ENCODE measurements around the gene GJD2.

The GJD2 gene

DNA sequence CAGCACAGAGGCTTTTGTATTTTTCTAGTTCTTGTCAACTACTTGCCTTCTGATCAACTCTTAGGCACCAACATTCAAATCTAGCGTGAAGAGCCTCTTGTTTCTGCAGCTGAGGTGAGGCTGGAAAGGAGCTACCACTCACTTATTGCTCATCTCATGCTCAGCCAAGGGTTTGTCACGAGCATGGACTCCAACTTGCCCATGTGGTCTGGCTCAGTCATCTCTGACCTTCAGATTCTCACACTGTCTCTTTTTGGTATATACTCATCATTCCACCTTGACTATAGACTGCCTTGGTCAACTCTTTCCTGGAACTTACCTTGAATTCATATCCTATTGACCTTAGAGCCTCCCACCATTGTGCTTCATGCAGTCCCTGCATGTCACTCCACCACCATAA, 5.2 kb upstream of the GJD2 start:
- TF ChIP-seq, protein P1, sequence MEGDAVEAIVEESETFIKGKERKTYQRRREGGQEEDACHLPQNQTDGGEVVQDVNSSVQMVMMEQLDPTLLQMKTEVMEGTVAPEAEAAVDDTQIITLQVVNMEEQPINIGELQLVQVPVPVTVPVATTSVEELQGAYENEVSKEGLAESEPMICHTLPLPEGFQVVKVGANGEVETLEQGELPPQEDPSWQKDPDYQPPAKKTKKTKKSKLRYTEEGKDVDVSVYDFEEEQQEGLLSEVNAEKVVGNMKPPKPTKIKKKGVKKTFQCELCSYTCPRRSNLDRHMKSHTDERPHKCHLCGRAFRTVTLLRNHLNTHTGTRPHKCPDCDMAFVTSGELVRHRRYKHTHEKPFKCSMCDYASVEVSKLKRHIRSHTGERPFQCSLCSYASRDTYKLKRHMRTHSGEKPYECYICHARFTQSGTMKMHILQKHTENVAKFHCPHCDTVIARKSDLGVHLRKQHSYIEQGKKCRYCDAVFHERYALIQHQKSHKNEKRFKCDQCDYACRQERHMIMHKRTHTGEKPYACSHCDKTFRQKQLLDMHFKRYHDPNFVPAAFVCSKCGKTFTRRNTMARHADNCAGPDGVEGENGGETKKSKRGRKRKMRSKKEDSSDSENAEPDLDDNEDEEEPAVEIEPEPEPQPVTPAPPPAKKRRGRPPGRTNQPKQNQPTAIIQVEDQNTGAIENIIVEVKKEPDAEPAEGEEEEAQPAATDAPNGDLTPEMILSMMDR (conservative IDR thresholded peaks at IDR 0.05; ENCODE audit: low read depth, low read length) = no peak
- H3K4me3 ChIP-seq (ENCODE audit: low read length) = no peak overlapping the region
- DNase-seq (ENCODE audit: low read depth) = no peak

DNA sequence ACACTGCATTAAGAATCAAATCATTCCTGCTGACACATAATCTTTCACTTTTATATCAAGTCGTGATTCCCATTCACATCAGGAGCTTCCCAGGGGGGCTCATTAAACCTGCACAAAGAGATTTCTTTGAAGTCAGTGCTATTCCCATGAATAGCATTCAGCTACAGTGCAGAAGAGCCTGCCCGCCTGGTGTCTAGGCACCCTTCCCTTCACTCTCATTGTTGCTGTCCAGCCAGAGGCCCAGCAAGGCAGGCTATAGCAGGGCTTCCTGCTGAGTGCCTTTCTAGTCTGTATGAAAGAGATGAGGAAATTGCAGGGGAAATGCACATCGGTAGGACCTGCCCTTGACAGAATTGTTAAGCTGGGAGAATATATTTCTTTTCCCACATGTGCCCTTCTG, 4.5 kb upstream of the GJD2 start:
- no peak overlapping the region for H3K4me3 ChIP-seq (ENCODE audit: low read length)
- no peak for DNase-seq (ENCODE audit: low read depth)
- TF ChIP-seq, protein P1 (conservative IDR thresholded peaks at IDR 0.05; ENCODE audit: low read depth, low read length) = no peak

DNA sequence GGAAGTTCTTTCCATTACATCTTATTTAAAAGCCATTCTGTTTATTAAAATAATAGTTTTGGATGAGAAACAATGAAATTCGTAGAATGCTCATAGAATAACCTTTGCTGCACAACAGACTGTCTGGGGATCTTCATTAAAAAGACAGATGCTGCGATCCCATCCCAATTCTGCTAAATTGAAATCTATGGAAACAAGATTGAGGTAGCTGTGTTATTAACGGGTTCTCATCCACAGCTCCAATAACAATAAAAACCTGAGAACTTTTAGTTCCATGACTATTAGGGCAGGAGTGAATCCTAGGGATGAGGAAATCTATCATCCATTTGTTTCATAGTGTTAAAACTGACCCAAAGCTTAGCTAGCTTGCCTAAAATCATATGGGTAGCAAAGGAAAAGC, 2.5 kb upstream of the GJD2 start:
- H3K4me3 ChIP-seq (ENCODE audit: low read length) = no peak overlapping the region
- TF ChIP-seq, protein P1 (conservative IDR thresholded peaks at IDR 0.05; ENCODE audit: low read depth, low read length) = no peak
- no peak for DNase-seq (ENCODE audit: low read depth)

DNA sequence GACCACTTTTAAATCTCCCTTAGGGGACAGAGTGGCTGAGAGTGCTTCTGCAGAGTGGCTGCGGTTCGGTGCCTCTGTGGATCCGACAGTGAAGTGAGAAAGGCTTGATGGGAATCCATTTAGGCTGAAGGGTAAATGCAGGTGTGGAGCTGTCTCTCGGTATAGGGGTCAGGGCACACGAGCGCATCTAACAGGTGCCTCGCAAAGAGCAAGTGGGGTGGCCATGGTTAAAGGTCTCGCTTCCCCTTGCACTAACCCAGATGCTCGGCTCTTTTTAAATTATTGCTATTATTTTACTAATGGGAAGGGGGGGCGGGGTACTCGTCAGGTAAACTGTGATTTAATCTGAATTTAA, 598 bp upstream of the GJD2 start:
- TF ChIP-seq, protein P1 (conservative IDR thresholded peaks at IDR 0.05; ENCODE audit: low read depth, low read length) = no peak
- DNase-seq (ENCODE audit: low read depth) = no peak
- H3K4me3 ChIP-seq (ENCODE audit: low read length) = peak overlapping the region; percentile 43

DNA sequence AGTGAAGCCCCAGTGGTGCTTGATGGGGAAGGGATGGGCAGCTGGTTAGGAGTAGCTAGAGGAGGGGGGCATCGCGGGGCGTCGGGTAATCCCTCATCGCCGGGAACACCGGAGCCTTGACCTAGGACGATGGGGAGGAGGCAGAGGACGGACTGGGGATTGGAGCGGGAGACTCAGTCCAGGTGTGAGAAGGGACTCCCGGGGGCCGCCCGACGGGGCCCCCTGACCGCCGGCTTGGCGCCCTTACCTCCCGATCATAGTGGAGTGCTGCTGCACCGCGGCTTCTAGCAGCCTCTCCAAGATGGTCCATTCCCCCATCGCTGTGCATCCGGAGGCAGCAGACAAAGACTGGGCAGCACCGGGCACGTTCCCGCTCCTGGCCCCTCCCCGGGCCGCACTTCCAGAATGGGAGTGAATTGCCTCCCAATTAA, 612 bp downstream of the GJD2 start:
- H3K4me3 ChIP-seq (ENCODE audit: low read length) = peak overlapping the region; percentile 43
- TF ChIP-seq, protein P1 (conservative IDR thresholded peaks at IDR 0.05; ENCODE audit: low read depth, low read length) = no peak
- no peak for DNase-seq (ENCODE audit: low read depth)

DNA sequence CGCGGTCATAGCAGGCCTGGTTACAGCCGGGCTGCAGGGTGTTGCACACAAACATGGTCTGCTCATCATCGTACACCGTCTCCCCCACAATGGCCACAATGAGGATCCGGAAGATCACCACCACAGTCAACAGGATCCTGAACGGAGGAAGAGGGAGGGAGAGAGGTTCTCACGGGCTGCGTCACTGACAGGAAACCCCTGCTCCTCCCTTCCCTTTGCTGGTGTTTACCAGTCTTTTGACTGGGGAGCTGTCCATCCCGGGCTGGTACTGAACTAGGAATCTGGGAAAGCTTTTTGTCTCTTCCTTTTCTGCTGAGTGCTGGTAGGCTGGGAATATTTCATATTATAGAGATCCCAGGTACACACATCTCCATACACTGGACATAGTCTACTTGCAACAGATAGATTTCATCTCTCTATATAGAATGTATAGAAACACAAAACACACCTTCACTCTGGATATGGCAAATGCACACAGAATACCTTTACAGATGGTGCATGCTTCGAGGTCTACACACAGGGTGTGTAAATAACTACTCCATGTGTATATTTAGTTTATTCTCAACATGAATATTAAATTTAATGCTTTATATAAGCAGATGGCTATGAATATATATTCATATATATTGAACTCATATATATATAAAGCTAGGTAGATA, 1.4 kb downstream of the GJD2 start:
- H3K4me3 ChIP-seq (ENCODE audit: low read length) = no peak overlapping the region
- DNase-seq (ENCODE audit: low read depth) = peak; percentile 27

DNA sequence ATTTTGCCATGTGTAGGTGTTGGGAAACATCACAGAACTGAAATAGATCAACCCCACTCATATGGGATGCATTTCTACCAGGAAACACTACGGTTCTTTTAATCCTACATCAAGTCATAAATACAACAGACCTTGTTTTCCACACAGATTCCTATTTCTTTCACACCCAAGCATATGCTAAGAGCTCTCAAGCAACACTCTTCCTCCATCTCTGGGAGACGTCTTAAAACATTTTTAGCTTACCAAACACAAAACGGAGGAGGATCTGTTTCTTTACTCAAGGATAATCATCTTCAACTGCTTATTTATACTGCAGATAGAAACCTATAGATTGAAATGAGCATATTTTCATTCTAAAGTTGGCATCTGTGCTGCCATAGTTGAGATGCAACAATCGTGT, 5.1 kb downstream of the GJD2 start:
- TF ChIP-seq, protein P1 (conservative IDR thresholded peaks at IDR 0.05; ENCODE audit: low read depth, low read length) = no peak
- DNase-seq (ENCODE audit: low read depth) = no peak
- no peak overlapping the region for H3K4me3 ChIP-seq (ENCODE audit: low read length)

More for the DNA sequence above, 1.4 kb downstream of the GJD2 start:
- TF ChIP-seq, protein P1 (conservative IDR thresholded peaks at IDR 0.05; ENCODE audit: low read depth, low read length) = no peak

All from retinal pigment epithelial cell (primary cell).